AG09319 (cell line): ENCODE data around the gene TPSD1.
"Not testable (repeated sequence)": the region's sequence is repeated elsewhere in the genome, so short reads cannot be mapped to it uniquely, and the experiment has no call there.

Experiments used
- DNase-seq: peaks from one replicate; pipeline ENCODE4 v3.0.0-alpha.2; 2010; ENCODE audit warnings: low read depth; ENCODE audit errors: extremely low read depth
- CTCF ChIP-seq: IDR thresholded peaks from 2 replicates; pipeline ENCODE4 v1.5.1; 2011; ENCODE audit warnings: low read depth, mild to moderate bottlenecking, inconsistent platforms, low read length, moderate library complexity

TPSD1 gene

GRCh38 chr16:1293921-1294656 lies 38.2 kb downstream of the TPSD1 start:
- DNase-seq = no peak
- no peak for TF ChIP-seq CTCF

GRCh38 chr16:1295465-1295864 lies 39.6 kb downstream of the TPSD1 start:
- no peak for DNase-seq

GRCh38 chr16:1296688-1297017 lies 40.8 kb downstream of the TPSD1 start:
- not testable (repeated sequence) for DNase-seq

More at GRCh38 chr16:1295465-1295864, 39.6 kb downstream of the TPSD1 start:
- TF ChIP-seq CTCF = no peak

GRCh38 chr16:1297018-1297696 lies 41.3 kb downstream of the TPSD1 start:
- no peak for DNase-seq
- TF ChIP-seq CTCF = no peak

- no peak for DNase-seq
- TF ChIP-seq CTCF = no peak
These were observed 42.5 kb downstream of the TPSD1 start for GRCh38 chr16:1298406-1298805.

GRCh38 chr16:1299012-1299867 lies 43.4 kb downstream of the TPSD1 start:
- no peak for TF ChIP-seq CTCF
- DNase-seq = no peak

- DNase-seq = no peak
- TF ChIP-seq CTCF = no peak
These were observed 44.0 kb downstream of the TPSD1 start for GRCh38 chr16:1299868-1300203.
